Aortic smooth muscle cell (primary cell): ENCODE measurements around the gene CETN3. TPM values are rescaled to one million over a fixed set of nuclear protein-coding genes. Genes with fewer than 3 reads are reported as not detected.

Source experiments
- total RNA-seq: library from RNA; depleted of rRNA; stranded (reverse); fragments of >200 nt; gene quantifications from 2 replicates; pipeline ENCODE4 v1.2.3, GENCODE V29; 2014

The CETN3 gene
- 13.5 and 19.7 TPM in 2 replicates for total RNA-seq

GRCh38 chr5:90409318-90410177, at the start of gene CETN3:
Gene CETN3, minus strand, starts transcription at chr5:90409756. Its CDS starts 95 bp downstream, at chr5:90409661.

Other genes with a start within 250 kb of the CETN3 start
- gene MBLAC2, start 65.0 kb upstream of the CETN3 start, total RNA-seq, result 2.7 and 3.4 TPM in 2 replicates
- 2.0 and 3.2 TPM in 2 replicates for gene POLR3G, start 65.1 kb upstream of the CETN3 start, total RNA-seq
- 13.9 and 16.3 TPM in 2 replicates for gene LYSMD3, start 119.8 kb upstream of the CETN3 start, total RNA-seq
- gene ADGRV1, start 149.0 kb upstream of the CETN3 start, total RNA-seq, result 0.13 and 0.19 TPM in 2 replicates